WTC11 (cell line): ENCODE data around the gene HBQ1.

ENCODE experiments used
- ETV6 ChIP-seq: sonication (generic); formaldehyde crosslinking; IDR thresholded peaks from 2 replicates; pipeline ENCODE4 v1.8.1; 2022; ENCODE audit warnings: mild to moderate bottlenecking, missing genetic modification reagents
- TF ChIP-seq, protein P1 (sequence below): fragments of 200-600 bp; IDR thresholded peaks from 2 replicates; pipeline ENCODE4 v1.8.0; 2022; ENCODE audit warnings: antibody characterized with exemption
- TF ChIP-seq, protein P2 (sequence below): sonication (generic); formaldehyde crosslinking; IDR thresholded peaks from 2 replicates; pipeline ENCODE4 v1.8.1; 2023; ENCODE audit warnings: mild to moderate bottlenecking, missing genetic modification reagents

DNA sequence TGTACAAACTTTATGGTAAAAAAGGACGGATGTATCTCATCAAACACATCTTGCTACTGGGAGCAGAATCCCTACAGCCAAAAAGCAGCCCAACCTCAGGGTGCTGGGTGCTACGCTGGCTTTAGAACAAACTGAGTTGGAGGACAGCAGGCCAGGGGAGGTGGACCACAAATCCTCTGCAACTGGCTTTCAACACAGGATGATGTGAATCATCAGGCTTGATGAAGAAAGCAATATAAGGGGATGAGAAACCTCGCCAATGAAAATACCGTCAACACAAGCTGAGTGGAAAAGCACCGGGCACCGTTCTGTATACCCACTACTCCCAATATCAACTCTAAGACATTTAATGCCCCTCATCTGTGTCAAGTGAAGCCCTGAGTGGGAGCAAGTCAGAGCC, 14.3 kb downstream of the HBQ1 start:
- TF ChIP-seq, protein P1, sequence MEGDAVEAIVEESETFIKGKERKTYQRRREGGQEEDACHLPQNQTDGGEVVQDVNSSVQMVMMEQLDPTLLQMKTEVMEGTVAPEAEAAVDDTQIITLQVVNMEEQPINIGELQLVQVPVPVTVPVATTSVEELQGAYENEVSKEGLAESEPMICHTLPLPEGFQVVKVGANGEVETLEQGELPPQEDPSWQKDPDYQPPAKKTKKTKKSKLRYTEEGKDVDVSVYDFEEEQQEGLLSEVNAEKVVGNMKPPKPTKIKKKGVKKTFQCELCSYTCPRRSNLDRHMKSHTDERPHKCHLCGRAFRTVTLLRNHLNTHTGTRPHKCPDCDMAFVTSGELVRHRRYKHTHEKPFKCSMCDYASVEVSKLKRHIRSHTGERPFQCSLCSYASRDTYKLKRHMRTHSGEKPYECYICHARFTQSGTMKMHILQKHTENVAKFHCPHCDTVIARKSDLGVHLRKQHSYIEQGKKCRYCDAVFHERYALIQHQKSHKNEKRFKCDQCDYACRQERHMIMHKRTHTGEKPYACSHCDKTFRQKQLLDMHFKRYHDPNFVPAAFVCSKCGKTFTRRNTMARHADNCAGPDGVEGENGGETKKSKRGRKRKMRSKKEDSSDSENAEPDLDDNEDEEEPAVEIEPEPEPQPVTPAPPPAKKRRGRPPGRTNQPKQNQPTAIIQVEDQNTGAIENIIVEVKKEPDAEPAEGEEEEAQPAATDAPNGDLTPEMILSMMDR: no peak
- TF ChIP-seq, protein P2, sequence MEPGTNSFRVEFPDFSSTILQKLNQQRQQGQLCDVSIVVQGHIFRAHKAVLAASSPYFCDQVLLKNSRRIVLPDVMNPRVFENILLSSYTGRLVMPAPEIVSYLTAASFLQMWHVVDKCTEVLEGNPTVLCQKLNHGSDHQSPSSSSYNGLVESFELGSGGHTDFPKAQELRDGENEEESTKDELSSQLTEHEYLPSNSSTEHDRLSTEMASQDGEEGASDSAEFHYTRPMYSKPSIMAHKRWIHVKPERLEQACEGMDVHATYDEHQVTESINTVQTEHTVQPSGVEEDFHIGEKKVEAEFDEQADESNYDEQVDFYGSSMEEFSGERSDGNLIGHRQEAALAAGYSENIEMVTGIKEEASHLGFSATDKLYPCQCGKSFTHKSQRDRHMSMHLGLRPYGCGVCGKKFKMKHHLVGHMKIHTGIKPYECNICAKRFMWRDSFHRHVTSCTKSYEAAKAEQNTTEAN (CRISPR knock-in tag): no peak
- no peak for TF ChIP-seq ETV6 (CRISPR knock-in tag)
